Spleen (tissue), 11 donors: ENCODE results near the gene WDCP. TPM values are rescaled to one million over a fixed set of nuclear protein-coding genes. Genes with fewer than 3 reads are reported as not detected.
A peak's percentile ranks its signal among the peaks of the same experiment; 100 is the strongest.

Experiments
- DNase-seq: peaks from one replicate; pipeline ENCODE4 v3.0.0-alpha.2; 2020
- H3K27ac ChIP-seq, 8 donors: fragments of 200-600 bp; sonication (generic) in 7 of 8; 1 replicate in 4 of 8; 2 replicates in 4 of 8; pipeline versions ENCODE4 v1.5.0 to v1.8.0; 2016 to 2021; ENCODE audit warnings: inconsistent platforms in 4 of 8, mild to moderate bottlenecking in 4 of 8, moderate library complexity in 1 of 8
- H3K27me3 ChIP-seq, 7 donors: fragments of 200-600 bp; sonication (generic) in 6 of 7; replicated peaks in 1 of 7; 1 replicate in 4 of 7; 2 replicates in 3 of 7; pipeline versions ENCODE4 v1.5.0 to v1.8.0; 2016 to 2021; ENCODE audit warnings: inconsistent platforms in 3 of 7, mild to moderate bottlenecking in 1 of 7
- H3K36me3 ChIP-seq, 6 donors: fragments of 200-600 bp; sonication (generic) in 5 of 6; 1 replicate in 4 of 6; 2 replicates in 2 of 6; pipeline versions ENCODE4 v1.5.0 to v1.8.0; 2016 to 2021; ENCODE audit warnings: inconsistent platforms in 2 of 6
- H3K4me1 ChIP-seq, 6 donors: fragments of 200-600 bp; sonication (generic) in 5 of 6; 1 replicate in 3 of 6; 2 replicates in 3 of 6; pipeline versions ENCODE4 v1.5.0 to v1.8.0; 2016 to 2021; ENCODE audit warnings: inconsistent platforms in 3 of 6
- H3K4me3 ChIP-seq, 8 donors: fragments of 200-600 bp; sonication (generic) in 7 of 8; 1 replicate in 4 of 8; 2 replicates in 4 of 8; pipeline versions ENCODE4 v1.5.0 to v1.8.0; 2016 to 2021; ENCODE audit warnings: inconsistent platforms in 4 of 8, mild to moderate bottlenecking in 4 of 8, moderate library complexity in 2 of 8
- H3K9me3 ChIP-seq, 8 donors: fragments of 200-600 bp; sonication (generic) in 7 of 8; 1 replicate in 4 of 8; 2 replicates in 4 of 8; pipeline versions ENCODE4 v1.5.0 to v1.8.0; 2016 to 2021; ENCODE audit warnings: inconsistent platforms in 4 of 8
- POLR2A ChIP-seq, 3 donors: fragments of 450-650 bp; IDR thresholded peaks; one replicate each; pipeline ENCODE4 v1.5.1; 2017; ENCODE audit warnings: antibody characterized with exemption in 3 of 3, mild to moderate bottlenecking in 1 of 3
- POLR2AphosphoS5 ChIP-seq, 3 donors: sonication (generic); formaldehyde crosslinking; IDR thresholded peaks; one replicate each; pipeline ENCODE4 v1.5.1; 2017; ENCODE audit warnings: antibody characterized with exemption in 3 of 3
- WGBS, 5 donors: extraction: QIAGEN DNeasy Blood & Tissue Kit in 3 of 5; methylation state at CpG; one replicate each; pipeline versions ENCODE4 v1.1.5 to v1.1.7; 2013 to 2018; 5-methylcytosine and 5-hydroxymethylcytosine counted together
- intact Hi-C: fragments of 100-400 bp; cut with DNase I; formaldehyde crosslinking; loops from one replicate; pipeline ENCODE4 v1.15.0; 2023; ENCODE audit warnings: low total_unique reads
- polyA plus RNA-seq, 3 donors: library from polyadenylated mRNA; stranded (reverse); fragments of 200-250 nt; gene quantifications; one replicate each; pipeline ENCODE4 v1.2.1, GENCODE V29; 2013
- total RNA-seq, 7 donors: library from RNA; depleted of rRNA in 3 of 7; stranded (reverse); fragments of >200 nt in 3 of 7; fragmentation: NEBNext Ultra II Directional in 4 of 7; extraction: Animal tissue kit (Norgen Biotek cat#: 25700) in 4 of 7; gene quantifications; one replicate each; pipeline versions ENCODE4 v1.1.0 to v1.2.1, GENCODE V29; 2016 to 2021
- TF ChIP-seq, protein P1 (sequence below), 11 experiments: fragments of 200-600 bp in 7 of 11; fragments of 450-650 bp in 4 of 11; sonication (generic) in 4 of 11; IDR thresholded peaks in 8 of 11; conservative IDR thresholded peaks in 3 of 11; 1 replicate in 7 of 11; 2 replicates in 4 of 11; pipeline versions ENCODE4 v1.4.0 to v1.8.0; 2016 to 2021; ENCODE audit warnings: antibody characterized with exemption in 11 of 11, inconsistent platforms in 4 of 11, mild to moderate bottlenecking in 1 of 11
- donor health status: healthy with polysubstance abuse.
- donor health status: DM: no; HTN: no; CAD: no; lungs with moderate emphysema.
- donor health status: DM: no; HTN: no; CAD: no.
- donor health status: Bipolar disorder and iron deficiency.
- donor health status: healthy.
- donor health status: DM: no; HTN: no; CAD: no.
- donor health status: DM: yes; HTN: yes; CAD: no.

WDCP gene
- total and polyA plus RNA-seq, 10 donors: 2.9 to 13.1 (median 9.0) TPM

DNA sequence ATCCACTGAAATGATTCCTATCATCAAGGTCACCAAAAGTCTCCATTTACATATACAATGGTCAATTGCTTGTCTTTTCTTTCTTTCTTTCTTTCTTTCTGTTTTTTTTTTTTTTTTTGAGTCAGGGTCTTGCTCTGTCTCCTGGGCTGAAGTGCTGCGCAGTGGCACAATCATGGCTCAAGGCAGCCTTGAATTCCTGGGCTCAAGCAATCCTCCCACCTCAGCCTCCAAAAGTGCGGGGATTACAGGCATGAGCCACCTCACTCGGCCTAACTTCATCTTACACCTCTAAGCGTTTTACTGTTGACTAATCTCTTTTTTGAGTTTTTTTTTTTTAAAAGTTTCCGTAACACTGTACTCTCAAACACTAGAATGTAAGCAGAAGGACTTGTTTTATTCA lies 28.1 kb upstream of the WDCP start:
- peaks cover 0 to 58% (median 28%) of the 10 kb centered on the region in 6 donors for H3K36me3 ChIP-seq
- peak overlapping the region; percentile 54 to 86 (median 70) for H3K4me3 ChIP-seq
- 67 to 74% (median 69%) methylated on average over 5 of the region's 5 CpGs for WGBS, 5 donors
- H3K27me3 ChIP-seq: no peaks in the 10 kb centered on the region
- no peak for TF ChIP-seq POLR2AphosphoS5 (IDR thresholded peaks at IDR 0.05)
- TF ChIP-seq, protein P1, sequence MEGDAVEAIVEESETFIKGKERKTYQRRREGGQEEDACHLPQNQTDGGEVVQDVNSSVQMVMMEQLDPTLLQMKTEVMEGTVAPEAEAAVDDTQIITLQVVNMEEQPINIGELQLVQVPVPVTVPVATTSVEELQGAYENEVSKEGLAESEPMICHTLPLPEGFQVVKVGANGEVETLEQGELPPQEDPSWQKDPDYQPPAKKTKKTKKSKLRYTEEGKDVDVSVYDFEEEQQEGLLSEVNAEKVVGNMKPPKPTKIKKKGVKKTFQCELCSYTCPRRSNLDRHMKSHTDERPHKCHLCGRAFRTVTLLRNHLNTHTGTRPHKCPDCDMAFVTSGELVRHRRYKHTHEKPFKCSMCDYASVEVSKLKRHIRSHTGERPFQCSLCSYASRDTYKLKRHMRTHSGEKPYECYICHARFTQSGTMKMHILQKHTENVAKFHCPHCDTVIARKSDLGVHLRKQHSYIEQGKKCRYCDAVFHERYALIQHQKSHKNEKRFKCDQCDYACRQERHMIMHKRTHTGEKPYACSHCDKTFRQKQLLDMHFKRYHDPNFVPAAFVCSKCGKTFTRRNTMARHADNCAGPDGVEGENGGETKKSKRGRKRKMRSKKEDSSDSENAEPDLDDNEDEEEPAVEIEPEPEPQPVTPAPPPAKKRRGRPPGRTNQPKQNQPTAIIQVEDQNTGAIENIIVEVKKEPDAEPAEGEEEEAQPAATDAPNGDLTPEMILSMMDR (IDR thresholded peaks at IDR 0.05 in 8 of 11, conservative IDR thresholded peaks at IDR 0.05 in 3 of 11): no peak
- TF ChIP-seq POLR2A (IDR thresholded peaks at IDR 0.05): no peak
- no peaks in the 10 kb centered on the region for H3K9me3 ChIP-seq
- DNase-seq: no peak
- H3K27ac ChIP-seq: peak overlapping the region in 7 of 8 donors; percentile 90 to 98 (median 95)
- H3K4me1 ChIP-seq: peaks cover 11 to 60% (median 37%) of the 10 kb centered on the region in 6 donors
- intact Hi-C loops: no loop called here

DNA sequence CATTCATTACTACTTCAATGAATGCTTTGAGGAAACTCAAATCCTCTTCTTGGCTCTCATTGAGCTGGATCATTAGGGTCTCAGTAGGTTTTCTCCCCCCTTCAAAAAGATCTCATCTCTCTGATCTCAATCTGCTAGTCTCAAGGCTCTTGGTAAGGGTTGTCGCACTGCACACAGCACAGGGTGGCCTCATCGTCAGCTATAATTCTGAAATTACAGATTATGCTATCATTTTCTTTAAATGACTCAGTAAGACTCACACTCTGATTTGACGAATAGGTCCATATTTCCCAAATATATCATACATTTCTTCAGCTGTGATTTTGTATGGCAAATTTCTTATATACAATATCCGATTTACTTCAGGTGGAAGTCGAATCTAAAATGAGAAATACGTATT lies 26.6 kb upstream of the WDCP start:
- no peak for DNase-seq
- no peak for TF ChIP-seq POLR2AphosphoS5 (IDR thresholded peaks at IDR 0.05)
- TF ChIP-seq POLR2A (IDR thresholded peaks at IDR 0.05): no peak
- TF ChIP-seq, protein P1 (IDR thresholded peaks at IDR 0.05 in 8 of 11, conservative IDR thresholded peaks at IDR 0.05 in 3 of 11): no peak
- peaks cover 0 to 58% (median 36%) of the 10 kb centered on the region in 6 donors for H3K36me3 ChIP-seq
- H3K27ac ChIP-seq: no peak overlapping the region
- no peaks in the 10 kb centered on the region for H3K9me3 ChIP-seq
- H3K27me3 ChIP-seq: no peaks in the 10 kb centered on the region
- intact Hi-C loops: no loop called here
- 81 to 90% (median 85%) methylated on average over 6 of the region's 6 CpGs for WGBS, 5 donors
- peaks cover 11 to 71% (median 37%) of the 10 kb centered on the region in 6 donors for H3K4me1 ChIP-seq
- no peak overlapping the region for H3K4me3 ChIP-seq

DNA sequence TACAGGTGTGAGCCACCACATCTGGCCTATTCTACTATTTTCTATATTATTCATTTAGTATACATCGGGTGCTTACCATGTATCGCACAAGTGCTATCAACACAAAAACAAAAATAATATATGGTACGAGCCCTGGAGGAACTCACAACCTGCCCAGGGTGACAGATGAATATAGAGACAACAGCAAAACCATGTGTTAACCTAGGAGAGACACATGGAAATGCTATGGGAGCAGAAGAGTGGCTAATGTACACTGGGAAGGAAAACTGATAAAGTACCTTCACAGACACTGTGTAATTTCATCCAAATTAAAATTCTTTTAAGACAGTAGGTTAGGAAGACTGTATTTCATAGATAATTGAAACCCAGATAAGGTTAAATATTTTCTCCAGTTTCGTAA lies 25.1 kb upstream of the WDCP start:
- Histone ChIP-seq H3K9me3 (no peaks in the 10 kb centered on the region), H3K4me1 (peaks cover 5 to 58% (median 28%) of the 10 kb centered on the region in 6 donors), H3K27me3 (no peaks in the 10 kb centered on the region), H3K4me3 (no peak overlapping the region), H3K36me3 (peaks cover 0 to 72% (median 51%) of the 10 kb centered on the region in 6 donors), H3K27ac (no peak overlapping the region)
- DNase-seq: no peak
- TF ChIP-seq POLR2AphosphoS5 (IDR thresholded peaks at IDR 0.05) (no peak), POLR2A (IDR thresholded peaks at IDR 0.05) (no peak)
- TF ChIP-seq, protein P1 (IDR thresholded peaks at IDR 0.05 in 8 of 11, conservative IDR thresholded peaks at IDR 0.05 in 3 of 11): no peak
- 80 to 98% (median 91%) methylated on average over 4 of the region's 4 CpGs for WGBS, 5 donors
- intact Hi-C loops: no loop called here

DNA sequence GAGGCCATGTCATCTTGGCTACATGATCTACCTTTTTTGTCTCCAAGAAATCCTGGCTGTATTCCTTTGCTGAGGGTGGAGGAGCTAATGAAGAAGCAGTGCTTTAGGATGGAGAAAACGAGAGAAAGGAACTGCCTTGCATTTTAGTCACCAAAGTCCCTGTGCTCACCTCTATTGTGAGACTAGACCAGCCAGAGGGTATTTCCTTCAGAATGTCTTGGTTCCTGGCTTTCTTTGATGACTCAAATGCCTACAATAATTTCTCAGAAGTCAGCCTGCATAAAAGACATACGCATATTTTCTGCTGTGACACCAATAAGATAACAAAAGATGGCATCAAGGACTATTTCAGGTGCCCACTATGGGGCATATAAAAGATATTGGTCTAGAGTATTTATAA lies 18.1 kb upstream of the WDCP start:
- H3K27me3 ChIP-seq: no peaks in the 10 kb centered on the region
- no peak for DNase-seq
- no peaks in the 10 kb centered on the region for H3K9me3 ChIP-seq
- intact Hi-C loops: no loop called here
- peaks cover 0 to 17% (median 0%) of the 10 kb centered on the region in 6 donors for H3K4me1 ChIP-seq
- H3K27ac ChIP-seq: no peak overlapping the region
- H3K4me3 ChIP-seq: no peak overlapping the region
- peaks cover 0 to 55% (median 34%) of the 10 kb centered on the region in 6 donors for H3K36me3 ChIP-seq
- 68 to 87% (median 82%) methylated on average over 2 of the region's 2 CpGs for WGBS, 5 donors
- TF ChIP-seq POLR2A (IDR thresholded peaks at IDR 0.05): no peak
- TF ChIP-seq, protein P1 (IDR thresholded peaks at IDR 0.05 in 8 of 11, conservative IDR thresholded peaks at IDR 0.05 in 3 of 11): no peak
- no peak for TF ChIP-seq POLR2AphosphoS5 (IDR thresholded peaks at IDR 0.05)
